Body of pancreas (tissue), 4 donors: Measurements from ENCODE around the gene ACAP2. TPM values are rescaled to one million over a fixed set of nuclear protein-coding genes. Genes with fewer than 3 reads are reported as not detected.

Source experiments
- ATAC-seq: fragments of 150-250 bp; one replicate; pipeline ENCODE4 v1.9.1; 2016
- DNase-seq, 4 donors: peaks; one replicate each; pipeline ENCODE4 v3.0.0-alpha.2; 2019
- H3K27ac ChIP-seq, 4 donors: fragments of 200-600 bp; sonication (generic); 1 replicate in 3 of 4; 2 replicates in 1 of 4; pipeline versions ENCODE4 v1.5.1 to v1.6.1; 2016 to 2019; ENCODE audit warnings: mild to moderate bottlenecking in 1 of 4, mixed read lengths in 1 of 4, moderate library complexity in 1 of 4
- H3K27me3 ChIP-seq, 2 donors: fragments of 200-600 bp; sonication (generic); one replicate each; pipeline ENCODE4 v1.6.0; 2016; ENCODE audit warnings: mild to moderate bottlenecking in 1 of 2
- H3K36me3 ChIP-seq, 2 donors: fragments of 200-600 bp; sonication (generic); replicated peaks in 1 of 2; 2 replicates each; pipeline ENCODE4 v1.5.1; 2016; ENCODE audit warnings: low read depth in 2 of 2; ENCODE audit not compliant: insufficient read depth in 1 of 2
- H3K4me1 ChIP-seq: fragments of 200-600 bp; sonication (generic); one replicate; pipeline ENCODE4 v1.6.0; 2016
- H3K4me3 ChIP-seq, 2 donors: fragments of 200-600 bp; sonication (generic); 1 replicate in 1 of 2; 2 replicates in 1 of 2; pipeline ENCODE4 v1.5.1; 2016 to 2019
- H3K9me3 ChIP-seq, 3 donors: fragments of 200-600 bp; sonication (generic); 1 replicate in 2 of 3; 2 replicates in 1 of 3; pipeline ENCODE4 v1.5.1; 2016
- POLR2A ChIP-seq, 3 donors: fragments of 450-650 bp; IDR thresholded peaks; one replicate each; pipeline ENCODE4 v1.6.1; 2016; ENCODE audit warnings: antibody characterized with exemption in 3 of 3, mild to moderate bottlenecking in 2 of 3
- WGBS, 2 donors: methylation state at CpG; one replicate each; pipeline ENCODE4 v1.1.5; 2017; 5-methylcytosine and 5-hydroxymethylcytosine counted together
- intact Hi-C: fragments of 100-400 bp; cut with DNase I; formaldehyde crosslinking; loops from one replicate; pipeline ENCODE4 v1.15.1; 2023
- total RNA-seq, 2 donors: library from RNA; depleted of rRNA; stranded (reverse); fragments of >200 nt; gene quantifications; one replicate each; pipeline ENCODE4 v1.1.0, GENCODE V29; 2016
- TF ChIP-seq, protein P1 (sequence below), 7 experiments: fragments of 450-650 bp in 4 of 7; fragments of 200-600 bp in 3 of 7; sonication (generic) in 3 of 7; IDR thresholded peaks; one replicate each; pipeline ENCODE4 v1.5.1; 2016 to 2019; ENCODE audit warnings: antibody characterized with exemption in 7 of 7

The ACAP2 gene
- total RNA-seq, 2 donors from 2014 or later = 25.1 to 25.9 TPM

DNA sequence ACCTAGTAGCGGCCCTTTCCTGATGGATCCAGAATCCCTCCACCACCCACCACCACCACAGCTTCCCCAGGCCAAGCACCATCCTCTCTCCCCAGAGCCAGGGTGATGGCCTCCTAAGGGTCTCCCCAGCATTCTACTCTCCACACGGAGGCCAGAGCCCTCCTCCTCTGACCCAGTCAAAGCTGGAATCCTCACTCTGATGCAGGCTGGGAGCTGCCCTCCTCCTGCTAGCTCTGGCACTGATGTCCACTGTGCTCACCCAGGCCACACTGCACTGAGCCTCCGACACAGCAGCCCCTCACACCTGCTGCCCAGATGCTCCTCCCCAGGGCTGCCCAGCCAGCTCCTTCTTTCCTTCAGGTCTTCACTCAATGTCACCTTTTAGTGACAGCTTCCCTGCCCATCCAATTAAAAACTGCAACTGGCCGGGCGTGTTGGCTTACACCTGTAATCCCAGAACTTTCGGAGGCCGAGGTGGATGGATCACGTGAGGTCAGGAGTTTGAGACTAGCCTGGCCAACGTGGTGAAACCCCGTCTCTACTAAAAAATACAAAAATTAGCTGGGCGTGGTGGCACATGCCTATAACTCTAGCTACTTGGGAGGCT, 192.9 kb downstream of the ACAP2 start:
- peak in 1 of 4 donors; percentile 7 for DNase-seq
- intact Hi-C loops = no loop called here
- no peak for ATAC-seq
- H3K36me3 ChIP-seq = no peaks in the 10 kb centered on the region
- H3K9me3 ChIP-seq = no peaks in the 10 kb centered on the region
- no peaks in the 10 kb centered on the region for H3K27me3 ChIP-seq
- H3K4me1 ChIP-seq = no peaks in the 10 kb centered on the region
- H3K4me3 ChIP-seq = no peak overlapping the region
- 79 to 85% methylated on average over 11 of the region's 11 CpGs for WGBS, 2 donors
- no peak for TF ChIP-seq POLR2A (IDR thresholded peaks at IDR 0.05)
- TF ChIP-seq, protein P1, sequence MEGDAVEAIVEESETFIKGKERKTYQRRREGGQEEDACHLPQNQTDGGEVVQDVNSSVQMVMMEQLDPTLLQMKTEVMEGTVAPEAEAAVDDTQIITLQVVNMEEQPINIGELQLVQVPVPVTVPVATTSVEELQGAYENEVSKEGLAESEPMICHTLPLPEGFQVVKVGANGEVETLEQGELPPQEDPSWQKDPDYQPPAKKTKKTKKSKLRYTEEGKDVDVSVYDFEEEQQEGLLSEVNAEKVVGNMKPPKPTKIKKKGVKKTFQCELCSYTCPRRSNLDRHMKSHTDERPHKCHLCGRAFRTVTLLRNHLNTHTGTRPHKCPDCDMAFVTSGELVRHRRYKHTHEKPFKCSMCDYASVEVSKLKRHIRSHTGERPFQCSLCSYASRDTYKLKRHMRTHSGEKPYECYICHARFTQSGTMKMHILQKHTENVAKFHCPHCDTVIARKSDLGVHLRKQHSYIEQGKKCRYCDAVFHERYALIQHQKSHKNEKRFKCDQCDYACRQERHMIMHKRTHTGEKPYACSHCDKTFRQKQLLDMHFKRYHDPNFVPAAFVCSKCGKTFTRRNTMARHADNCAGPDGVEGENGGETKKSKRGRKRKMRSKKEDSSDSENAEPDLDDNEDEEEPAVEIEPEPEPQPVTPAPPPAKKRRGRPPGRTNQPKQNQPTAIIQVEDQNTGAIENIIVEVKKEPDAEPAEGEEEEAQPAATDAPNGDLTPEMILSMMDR (IDR thresholded peaks at IDR 0.05) = no peak
- no peak overlapping the region for H3K27ac ChIP-seq

DNA sequence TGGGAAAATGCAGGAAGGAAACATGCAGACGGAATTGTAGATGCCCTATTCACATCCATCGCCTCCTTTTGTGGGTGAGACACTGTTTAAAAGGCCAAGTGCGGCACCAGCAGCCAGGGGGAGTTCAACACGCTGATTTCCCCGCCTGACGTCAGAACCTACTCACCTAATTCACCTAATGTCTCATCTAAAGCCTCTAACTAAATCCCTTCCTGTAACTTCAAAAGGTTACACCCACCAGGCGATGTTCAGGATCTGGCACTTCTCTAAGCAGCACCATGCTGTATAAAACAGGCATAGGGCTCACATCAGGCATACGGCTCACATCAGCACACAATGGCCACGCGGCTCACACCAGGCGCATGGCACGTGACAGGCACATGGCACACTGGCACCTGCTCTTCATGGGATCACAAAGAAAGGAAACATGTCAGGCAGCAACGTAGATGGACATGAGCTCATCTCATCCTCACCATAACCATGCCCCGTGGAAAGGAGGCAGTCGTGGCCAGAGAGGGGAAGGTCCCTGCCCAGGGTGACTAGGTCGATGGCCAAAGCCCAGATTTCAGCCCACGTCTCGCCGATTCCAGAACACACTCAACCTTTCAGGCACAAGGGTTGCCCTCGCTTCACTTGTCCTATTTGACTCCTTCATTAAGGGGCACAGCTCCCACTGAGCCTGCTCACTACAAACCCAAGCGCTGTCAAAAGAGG, 193.6 kb downstream of the ACAP2 start:
- no peak for TF ChIP-seq POLR2A (IDR thresholded peaks at IDR 0.05)
- TF ChIP-seq, protein P1 (IDR thresholded peaks at IDR 0.05) = no peak
- Histone ChIP-seq H3K27ac (no peak overlapping the region), H3K27me3 (no peaks in the 10 kb centered on the region), H3K4me1 (no peaks in the 10 kb centered on the region), H3K4me3 (no peak overlapping the region), H3K9me3 (no peaks in the 10 kb centered on the region), H3K36me3 (no peaks in the 10 kb centered on the region)
- no peak for DNase-seq
- 93 to 94% methylated on average over 17 to 21 of the region's 21 CpGs for WGBS, 2 donors
- intact Hi-C loops = no loop called here
- ATAC-seq = no peak

DNA sequence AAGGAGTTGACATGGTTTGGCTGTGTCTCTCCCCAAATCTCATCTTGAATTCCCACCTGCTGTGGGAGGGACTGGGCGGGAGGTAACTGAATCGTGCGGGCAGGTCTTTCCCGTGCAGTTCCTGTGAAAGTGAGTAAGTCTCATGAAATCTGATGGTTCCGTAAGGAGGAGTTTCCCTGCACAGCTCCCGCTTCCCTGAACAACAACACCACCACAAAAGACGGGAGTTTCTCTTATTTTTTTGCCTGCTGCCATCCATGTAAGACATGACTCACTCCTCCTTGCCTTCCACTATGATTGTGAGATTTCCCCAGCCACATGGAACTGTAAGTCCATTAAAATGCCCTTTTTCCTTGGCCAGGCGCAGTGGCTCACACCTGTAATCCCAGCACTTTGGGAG, 194.5 kb downstream of the ACAP2 start:
- intact Hi-C loops = no loop called here
- DNase-seq (no peak), ATAC-seq (no peak)
- Histone ChIP-seq H3K27me3 (no peaks in the 10 kb centered on the region), H3K9me3 (no peaks in the 10 kb centered on the region), H3K27ac (no peak overlapping the region), H3K36me3 (no peaks in the 10 kb centered on the region), H3K4me3 (no peak overlapping the region), H3K4me1 (no peaks in the 10 kb centered on the region)
- WGBS, 2 donors = 90 to 93% methylated on average over 8 of the region's 8 CpGs
- TF ChIP-seq, protein P1 (IDR thresholded peaks at IDR 0.05) = no peak
- TF ChIP-seq POLR2A (IDR thresholded peaks at IDR 0.05) = no peak

DNA sequence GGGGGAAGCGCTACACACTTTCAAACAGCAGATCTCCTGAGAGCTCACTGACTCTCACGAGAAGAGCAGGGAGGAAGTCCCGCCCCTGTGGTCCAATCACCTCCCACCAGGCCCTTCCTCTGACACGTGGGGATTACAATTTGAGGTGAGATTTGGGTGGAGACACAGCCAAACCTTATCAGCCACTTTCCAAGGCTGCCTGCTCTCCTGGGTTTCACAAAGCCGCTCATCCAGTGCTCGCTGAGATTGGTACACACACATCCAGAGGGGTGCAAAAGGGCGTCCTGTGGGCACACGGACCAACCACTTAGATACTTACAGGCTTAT, 195.0 kb downstream of the ACAP2 start:
- intact Hi-C loops = no loop called here
- Histone ChIP-seq H3K4me1 (no peaks in the 10 kb centered on the region), H3K9me3 (no peaks in the 10 kb centered on the region), H3K27me3 (no peaks in the 10 kb centered on the region), H3K27ac (no peak overlapping the region), H3K36me3 (no peaks in the 10 kb centered on the region), H3K4me3 (no peak overlapping the region)
- no peak for TF ChIP-seq POLR2A (IDR thresholded peaks at IDR 0.05)
- TF ChIP-seq, protein P1 (IDR thresholded peaks at IDR 0.05) = no peak
- WGBS, 2 donors = 80 to 92% methylated on average over 7 to 8 of the region's 8 CpGs
- ATAC-seq (no peak), DNase-seq (no peak)
